Tibial nerve (tissue), 4 donors: Measurements from ENCODE around the gene ABCC8.

Source experiments
- EP300 ChIP-seq, 2 donors: sonication (generic); formaldehyde crosslinking; IDR thresholded peaks; one replicate each; pipeline ENCODE4 v1.6.1; 2017; ENCODE audit warnings: antibody characterized with exemption in 2 of 2, mild to moderate bottlenecking in 1 of 2
- POLR2A ChIP-seq, 2 donors: fragments of 450-650 bp; IDR thresholded peaks; one replicate each; pipeline ENCODE4 v1.6.1; 2017; ENCODE audit warnings: antibody characterized with exemption in 2 of 2, mild to moderate bottlenecking in 2 of 2, moderate library complexity in 2 of 2
- TF ChIP-seq, protein P1 (sequence below), 5 experiments: fragments of 200-600 bp in 3 of 5; fragments of 450-650 bp in 2 of 5; sonication (generic) in 3 of 5; IDR thresholded peaks; one replicate each; pipeline ENCODE4 v1.5.1; 2016 to 2019; ENCODE audit warnings: antibody characterized with exemption in 5 of 5, mild to moderate bottlenecking in 3 of 5, moderate library complexity in 2 of 5

GRCh38 chr11:17418444-17419081, 58.1 kb downstream of the ABCC8 start:
- TF ChIP-seq, protein P1, sequence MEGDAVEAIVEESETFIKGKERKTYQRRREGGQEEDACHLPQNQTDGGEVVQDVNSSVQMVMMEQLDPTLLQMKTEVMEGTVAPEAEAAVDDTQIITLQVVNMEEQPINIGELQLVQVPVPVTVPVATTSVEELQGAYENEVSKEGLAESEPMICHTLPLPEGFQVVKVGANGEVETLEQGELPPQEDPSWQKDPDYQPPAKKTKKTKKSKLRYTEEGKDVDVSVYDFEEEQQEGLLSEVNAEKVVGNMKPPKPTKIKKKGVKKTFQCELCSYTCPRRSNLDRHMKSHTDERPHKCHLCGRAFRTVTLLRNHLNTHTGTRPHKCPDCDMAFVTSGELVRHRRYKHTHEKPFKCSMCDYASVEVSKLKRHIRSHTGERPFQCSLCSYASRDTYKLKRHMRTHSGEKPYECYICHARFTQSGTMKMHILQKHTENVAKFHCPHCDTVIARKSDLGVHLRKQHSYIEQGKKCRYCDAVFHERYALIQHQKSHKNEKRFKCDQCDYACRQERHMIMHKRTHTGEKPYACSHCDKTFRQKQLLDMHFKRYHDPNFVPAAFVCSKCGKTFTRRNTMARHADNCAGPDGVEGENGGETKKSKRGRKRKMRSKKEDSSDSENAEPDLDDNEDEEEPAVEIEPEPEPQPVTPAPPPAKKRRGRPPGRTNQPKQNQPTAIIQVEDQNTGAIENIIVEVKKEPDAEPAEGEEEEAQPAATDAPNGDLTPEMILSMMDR (IDR thresholded peaks at IDR 0.05) = no peak
- TF ChIP-seq POLR2A (IDR thresholded peaks at IDR 0.05) (no peak), EP300 (IDR thresholded peaks at IDR 0.05) (no peak)
